ENCODE data around the gene PSME1. TPM values are rescaled to one million over a fixed set of nuclear protein-coding genes. Genes with fewer than 3 reads are reported as not detected.

PSME1 gene
- total and polyA plus RNA-seq, 2 of the 4 experiments (the other 2 are of a cell fraction), result 42.8 to 106 TPM

GRCh38 chr14:24102357-24103048 lies 33.5 kb upstream of the PSME1 start:
- ATAC-seq (ENCODE audit: low read depth) (no peak), DNase-seq (no peak)
- intact Hi-C loops (cut with micrococcal nuclease), result no loop called here
- CTCF ChIA-PET, result interaction anchor here (1.5 kb wide), 1 partner anchor 22 kb away, joined by 3 read pairs; no protein-coding TSS in a partner anchor
- H3K23ac ChIP-seq (ENCODE audit: low read depth, low read length), result no peak overlapping the region
- H3K9me1 ChIP-seq (ENCODE audit: insufficient read depth, low read length), result peaks cover 8% of the 10 kb centered on the region; the same call in 1 of the 2 replicates
- H3K18ac ChIP-seq (ENCODE audit: low read depth, low read length), result no peak overlapping the region
- peaks cover 0 to 15% of the 10 kb centered on the region in 2 experiments; a peak in 1 of 4 replicates for H3K79me1 ChIP-seq (ENCODE audit: low read depth in 1 of 2, low read length in 2 of 2)
- H3K56ac ChIP-seq (ENCODE audit: extremely low read depth, insufficient read depth, low read length), result no peak overlapping the region
- H2BK15ac ChIP-seq (ENCODE audit: low read depth, low read length), result no peak overlapping the region
- BruUV-seq (replicated peaks), result no TSS peak
- in situ Hi-C loops (cut with MboI; ENCODE audit: low sequenced_read_pairs), result no loop called here
- H3K14ac ChIP-seq (replicated peaks; ENCODE audit: low read depth, low read length), result no peak overlapping the region
- H2AK9ac ChIP-seq (replicated peaks; ENCODE audit: low read depth, low read length, poor library complexity), result peak overlapping the region; percentile 77
- H2BK5ac ChIP-seq (ENCODE audit: low read depth, low read length, poor library complexity, severe bottlenecking), result no peak overlapping the region
- no peak overlapping the region for H2AK5ac ChIP-seq (ENCODE audit: low read depth, low read length)
- no CpG with 5 or more reads among the region's 7 CpGs for WGBS, 2 experiments (ENCODE audit: extremely low coverage in 2 of 2, insufficient read length in 1 of 2)
- H4K20me1 ChIP-seq (ENCODE audit: insufficient read depth, low read length), result peaks cover 9% of the 10 kb centered on the region; the same call in 1 of the 2 replicates
- H4K91ac ChIP-seq (ENCODE audit: insufficient read depth, low read depth, low read length), result no peak overlapping the region
- H3K9me3 ChIP-seq (ENCODE audit: control insufficient read depth, insufficient read depth, low read length), result no peaks in the 10 kb centered on the region; the same call in 1 of the 2 replicates
- POLR2A ChIA-PET (ENCODE audit: unreplicated experiment), result no interaction called here
- no peak overlapping the region for H3K27ac ChIP-seq (ENCODE audit: insufficient read depth, low read length)
- H3K27me3 ChIP-seq (ENCODE audit: control insufficient read depth, insufficient read depth, low read length), result no peaks in the 10 kb centered on the region
- no peak overlapping the region for H2BK120ac ChIP-seq (ENCODE audit: low read depth, low read length)
- no peak overlapping the region for H4K5ac ChIP-seq (ENCODE audit: low read depth, low read length)
- H3K4me1 ChIP-seq (ENCODE audit: control insufficient read depth, insufficient read depth, low read length), result no peaks in the 10 kb centered on the region
- TF ChIP-seq SMC3 (IDR thresholded peaks at IDR 0.05; ENCODE audit: low read depth, low read length) (no peak), RCOR1 (IDR thresholded peaks at IDR 0.05; ENCODE audit: insufficient replicate concordance, low read length) (no peak), CTCF (conservative IDR thresholded peaks at IDR 0.05; ENCODE audit: low read depth, low read length) (no peak), POLR2A (IDR thresholded peaks at IDR 0.05; ENCODE audit: low read depth, low read length) (no peak), FOS (IDR thresholded peaks at IDR 0.05; ENCODE audit: low read depth, low read length) (no peak), RFX5 (IDR thresholded peaks at IDR 0.05; ENCODE audit: low read depth, low read length) (no peak), USF2 (IDR thresholded peaks at IDR 0.05; ENCODE audit: low read depth, low read length) (no peak), CHD1 (IDR thresholded peaks at IDR 0.05; ENCODE audit: low read depth, low read length) (no peak), CEBPB (IDR thresholded peaks at IDR 0.05; ENCODE audit: low read depth, low read length) (no peak), BHLHE40 (IDR thresholded peaks at IDR 0.05; ENCODE audit: low read depth, low read length) (no peak), RAD21 (IDR thresholded peaks at IDR 0.05; ENCODE audit: low read length) (no peak), ELK1 (IDR thresholded peaks at IDR 0.05; ENCODE audit: borderline replicate concordance, low read depth, low read length) (no peak), MAZ (IDR thresholded peaks at IDR 0.05; ENCODE audit: borderline replicate concordance, low read depth, low read length) (no peak), MAFK (IDR thresholded peaks at IDR 0.05; ENCODE audit: low read depth, low read length) (no peak), NFE2L2 (IDR thresholded peaks at IDR 0.05; ENCODE audit: low read depth, low read length) (no peak), MXI1 (IDR thresholded peaks at IDR 0.05; ENCODE audit: borderline replicate concordance, low read depth, low read length) (no peak)
- peaks cover 45% of the 10 kb centered on the region for H3K36me3 ChIP-seq (ENCODE audit: control insufficient read depth, insufficient read depth, low read length)
- dilution Hi-C loops (cut with HindIII; ENCODE audit: low sequenced_read_pairs, unreplicated experiment), result no loop called here
- no peak overlapping the region for H3K9ac ChIP-seq (ENCODE audit: low read depth, low read length)
- no peak overlapping the region for H3K4me3 ChIP-seq (ENCODE audit: insufficient read depth, low read depth, low read length)
- no peak overlapping the region for H4K8ac ChIP-seq (ENCODE audit: low read depth in 2 of 2, low read length in 2 of 2)
- H3K4ac ChIP-seq (ENCODE audit: low read depth, low read length), result no peak overlapping the region
- no peak overlapping the region for H2AFZ ChIP-seq (replicated peaks; ENCODE audit: low read length, poor library complexity)
- no peak overlapping the region for H2BK20ac ChIP-seq (ENCODE audit: low read depth, low read length)
- H3K4me2 ChIP-seq (ENCODE audit: low read depth, low read length), result no peak overlapping the region

Data from IMR-90 (cell line).